ENCODE data around the gene PHF12.

Gene PHF12

GRCh38 chr17:28956112-28956511 is 4.8 kb upstream of the PHF12 start:
- H3K4me3 ChIP-seq (replicated peaks; ENCODE audit: low read depth, low read length), result no peak overlapping the region
- DNase-seq (ENCODE audit: low read depth), result no peak
- TF ChIP-seq CTCF (IDR thresholded peaks at IDR 0.05; ENCODE audit: low read length, missing control alignments), result no peak

GRCh38 chr17:28955408-28955807 is 4.1 kb upstream of the PHF12 start:
- no peak overlapping the region for H3K4me3 ChIP-seq (replicated peaks; ENCODE audit: low read depth, low read length)
- no peak for DNase-seq (ENCODE audit: low read depth)
- no peak for TF ChIP-seq CTCF (IDR thresholded peaks at IDR 0.05; ENCODE audit: low read length, missing control alignments)

- TF ChIP-seq CTCF (IDR thresholded peaks at IDR 0.05; ENCODE audit: low read length, missing control alignments), result no peak
- no peak for DNase-seq (ENCODE audit: low read depth)
- H3K4me3 ChIP-seq (replicated peaks; ENCODE audit: low read depth, low read length), result no peak overlapping the region
Observed at GRCh38 chr17:28954886-28955285, 3.6 kb upstream of the PHF12 start.

- peak; percentile 93 for TF ChIP-seq CTCF (IDR thresholded peaks at IDR 0.05; ENCODE audit: low read length, missing control alignments)
- no peak overlapping the region for H3K4me3 ChIP-seq (replicated peaks; ENCODE audit: low read depth, low read length)
- peak; percentile 64 for DNase-seq (ENCODE audit: low read depth)
Observed at GRCh38 chr17:28953444-28954118, 2.3 kb upstream of the PHF12 start.

GRCh38 chr17:28951991-28952975 is 965 bp upstream of the PHF12 start:
- H3K4me3 ChIP-seq (replicated peaks; ENCODE audit: low read depth, low read length), result peak overlapping the region; percentile 93
- DNase-seq (ENCODE audit: low read depth), result peak; percentile 100
- TF ChIP-seq CTCF (IDR thresholded peaks at IDR 0.05; ENCODE audit: low read length, missing control alignments), result no peak

- H3K4me3 ChIP-seq (replicated peaks; ENCODE audit: low read depth, low read length), result peak overlapping the region; percentile 93
- no peak for DNase-seq (ENCODE audit: low read depth)
- TF ChIP-seq CTCF (IDR thresholded peaks at IDR 0.05; ENCODE audit: low read length, missing control alignments), result no peak
Observed at GRCh38 chr17:28950752-28951427, 428 bp downstream of the PHF12 start.

Measured in fibroblast of pulmonary artery (primary cell).